Stomach (tissue), 9 donors: ENCODE results near the gene PLPPR2. TPM values are rescaled to one million over a fixed set of nuclear protein-coding genes. Genes with fewer than 3 reads are reported as not detected.
A peak's percentile ranks its signal among the peaks of the same experiment; 100 is the strongest.
"Not testable (repeated sequence)": the region's sequence is repeated elsewhere in the genome, so short reads cannot be mapped to it uniquely, and the experiment has no call there.

ENCODE experiments used
- DNase-seq, 2 donors: peaks; one replicate each; pipeline versions ENCODE4 v3.0.0 to v3.0.0-alpha.2; 2013 to 2019
- H3K27ac ChIP-seq, 5 donors: fragments of 200-600 bp in 4 of 5; sonication (generic) in 4 of 5; one replicate each; pipeline ENCODE4 v1.5.1; 2013 to 2019; ENCODE audit warnings: mild to moderate bottlenecking in 1 of 5, moderate library complexity in 1 of 5
- H3K27me3 ChIP-seq, 3 donors: fragments of 200-600 bp; sonication (generic); one replicate each; pipeline ENCODE4 v1.5.1; 2017 to 2019; ENCODE audit warnings: mixed run types in 1 of 3
- H3K36me3 ChIP-seq, 4 donors: fragments of 200-600 bp; sonication (generic); 1 replicate in 3 of 4; 2 replicates in 1 of 4; pipeline ENCODE4 v1.5.1; 2016 to 2019
- H3K4me1 ChIP-seq, 4 donors: fragments of 200-600 bp; sonication (generic); one replicate each; pipeline ENCODE4 v1.5.1; 2016 to 2019
- H3K4me3 ChIP-seq, 4 donors: fragments of 200-600 bp; sonication (generic) in 3 of 4; one replicate each; pipeline ENCODE4 v1.5.1; 2016 to 2019; ENCODE audit warnings: mild to moderate bottlenecking in 1 of 4
- H3K9me3 ChIP-seq, 4 donors: fragments of 200-600 bp; sonication (generic); one replicate each; pipeline ENCODE4 v1.5.1; 2016 to 2019
- EP300 ChIP-seq: sonication (generic); formaldehyde crosslinking; IDR thresholded peaks from one replicate; pipeline ENCODE4 v1.6.1; 2017; ENCODE audit warnings: antibody characterized with exemption
- POLR2A ChIP-seq, 4 donors: fragments of 450-650 bp; IDR thresholded peaks; one replicate each; pipeline ENCODE4 v1.6.1; 2016; ENCODE audit warnings: antibody characterized with exemption in 4 of 4, control low read depth in 2 of 4, mild to moderate bottlenecking in 1 of 4, moderate library complexity in 1 of 4
- POLR2AphosphoS5 ChIP-seq, 3 donors: sonication (generic); formaldehyde crosslinking; IDR thresholded peaks; one replicate each; pipeline ENCODE4 v1.6.1; 2016; ENCODE audit warnings: antibody characterized with exemption in 3 of 3
- WGBS, 5 donors: extraction: QIAGEN DNeasy Blood & Tissue Kit in 3 of 5; methylation state at CpG; one replicate each; pipeline versions ENCODE4 v1.1.5 to v1.1.7; 2013 to 2018; 5-methylcytosine and 5-hydroxymethylcytosine counted together
- intact Hi-C: fragments of 100-400 bp; cut with DNase I; formaldehyde crosslinking; loops from one replicate; pipeline ENCODE4 v1.15.1; 2023; ENCODE audit warnings: low total_unique reads
- polyA plus RNA-seq, 3 donors: library from polyadenylated mRNA; stranded (reverse); fragments of 200-250 nt; gene quantifications; one replicate each; pipeline ENCODE4 v1.2.3, GENCODE V29; 2013
- total RNA-seq, 5 donors: library from RNA; depleted of rRNA; stranded (reverse); fragments of >200 nt; gene quantifications; one replicate each; pipeline versions ENCODE4 v1.1.0 to v1.2.3, GENCODE V29; 2014 to 2016
- TF ChIP-seq, protein P1 (sequence below), 7 experiments: fragments of 450-650 bp in 4 of 7; fragments of 200-600 bp in 3 of 7; sonication (generic) in 3 of 7; IDR thresholded peaks; one replicate each; pipeline ENCODE4 v1.5.1; 2016 to 2019; ENCODE audit warnings: antibody characterized with exemption in 7 of 7, control low read depth in 2 of 7, mild to moderate bottlenecking in 1 of 7
- donor health status: healthy with polysubstance abuse.
- donor health status: Bipolar disorder and iron deficiency.
- donor health status: healthy.

The PLPPR2 gene
- total and polyA plus RNA-seq, 8 donors: 6.1 to 364 (median 9.8) TPM

DNA sequence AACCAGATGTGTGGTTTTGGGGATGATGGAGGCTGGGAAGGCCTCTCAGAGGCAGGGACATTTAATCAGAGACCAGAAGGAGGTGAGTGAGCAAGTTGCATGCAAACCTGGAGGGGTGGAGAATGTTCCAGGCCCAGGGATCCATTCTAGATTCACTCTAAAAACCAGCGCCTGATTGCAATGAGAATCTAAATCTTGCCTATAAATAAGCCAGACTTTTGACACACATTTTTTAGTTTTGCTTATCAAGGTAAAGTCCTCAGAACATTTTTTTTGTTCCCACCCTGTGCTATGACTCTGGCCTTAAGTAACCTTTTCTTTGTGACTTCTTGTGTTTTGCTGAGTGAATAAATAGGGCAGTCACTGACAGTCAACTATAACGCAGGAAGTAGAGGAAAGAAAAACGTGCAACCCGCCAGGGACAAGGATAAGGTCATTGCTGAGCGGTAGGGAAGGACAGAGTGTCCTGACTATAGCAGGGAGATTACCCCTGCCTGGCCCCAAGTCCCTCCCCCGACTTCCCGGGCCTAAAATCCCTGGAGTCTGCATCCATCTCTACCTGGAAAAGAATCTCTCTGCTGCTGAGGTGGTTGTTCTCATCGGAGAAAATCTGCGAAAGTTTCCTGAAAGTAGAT, 49.5 kb downstream of the PLPPR2 start:
- Histone ChIP-seq H3K27me3 (peaks cover 0 to 25% (median 0%) of the 10 kb centered on the region in 3 donors), H3K4me1 (peaks cover 0 to 6% (median 4%) of the 10 kb centered on the region in 4 donors), H3K27ac (no peak overlapping the region), H3K4me3 (no peak overlapping the region), H3K9me3 (no peaks in the 10 kb centered on the region), H3K36me3 (peaks cover 0 to 36% (median 36%) of the 10 kb centered on the region in 4 donors)
- DNase-seq: peak in 1 of 2 donors; percentile 58
- intact Hi-C loops: no loop called here
- 41 to 50% (median 48%) methylated on average over 9 of the region's 9 CpGs for WGBS, 5 donors
- no peak for TF ChIP-seq EP300
- TF ChIP-seq POLR2AphosphoS5 (IDR thresholded peaks at IDR 0.05): peak in 1 of 3 donors; percentile 7

DNA sequence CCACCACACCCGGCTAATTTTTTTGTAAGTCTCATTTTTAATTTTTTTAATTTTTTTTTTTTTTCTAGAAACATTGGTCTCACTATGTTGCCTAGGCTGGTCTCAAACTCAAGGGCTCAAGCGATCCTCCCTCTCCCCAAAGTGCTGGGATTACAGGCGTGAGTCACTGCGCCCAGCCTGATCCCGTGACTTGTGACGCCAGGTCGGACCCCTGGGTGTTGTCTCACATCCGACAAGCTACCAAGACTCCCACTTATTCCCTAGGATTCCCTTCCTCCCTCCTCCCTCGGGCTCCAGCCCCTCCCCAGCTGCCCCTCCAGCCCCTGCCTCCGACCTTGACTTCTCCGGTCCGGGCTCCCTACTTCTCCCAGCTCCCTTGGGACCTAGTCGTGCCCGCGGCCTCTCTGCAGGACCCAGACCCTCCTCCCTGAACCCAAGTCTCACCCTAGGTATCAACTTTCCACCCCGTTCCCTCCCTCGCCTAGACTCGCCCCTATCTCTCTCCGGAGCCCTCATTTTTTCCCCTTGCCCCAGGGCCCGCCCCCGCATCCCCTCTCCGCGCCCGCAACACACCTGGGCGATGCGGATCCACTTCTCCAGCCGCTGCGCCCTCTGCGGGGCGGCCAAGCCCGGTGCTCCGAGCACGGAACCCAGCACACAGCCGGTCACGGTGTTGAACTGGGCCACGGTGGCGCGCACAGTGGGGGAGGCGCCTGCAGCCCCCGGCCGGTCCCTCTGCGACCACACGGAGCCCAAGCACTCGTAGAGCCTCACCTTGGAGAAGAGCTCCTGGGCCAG, 50.8 kb downstream of the PLPPR2 start:
- Histone ChIP-seq H3K9me3 (no peaks in the 10 kb centered on the region), H3K4me1 (peaks cover 0 to 6% (median 4%) of the 10 kb centered on the region in 4 donors), H3K27me3 (peaks cover 0 to 25% (median 0%) of the 10 kb centered on the region in 3 donors), H3K27ac (no peak overlapping the region), H3K36me3 (peaks cover 0 to 45% (median 29%) of the 10 kb centered on the region in 4 donors), H3K4me3 (no peak overlapping the region)
- peak in 1 of 2 donors; percentile 33 for DNase-seq
- 55 to 80% (median 70%) methylated on average over 44 of the region's 44 CpGs for WGBS, 5 donors
- no peak for TF ChIP-seq EP300
- TF ChIP-seq, protein P1, sequence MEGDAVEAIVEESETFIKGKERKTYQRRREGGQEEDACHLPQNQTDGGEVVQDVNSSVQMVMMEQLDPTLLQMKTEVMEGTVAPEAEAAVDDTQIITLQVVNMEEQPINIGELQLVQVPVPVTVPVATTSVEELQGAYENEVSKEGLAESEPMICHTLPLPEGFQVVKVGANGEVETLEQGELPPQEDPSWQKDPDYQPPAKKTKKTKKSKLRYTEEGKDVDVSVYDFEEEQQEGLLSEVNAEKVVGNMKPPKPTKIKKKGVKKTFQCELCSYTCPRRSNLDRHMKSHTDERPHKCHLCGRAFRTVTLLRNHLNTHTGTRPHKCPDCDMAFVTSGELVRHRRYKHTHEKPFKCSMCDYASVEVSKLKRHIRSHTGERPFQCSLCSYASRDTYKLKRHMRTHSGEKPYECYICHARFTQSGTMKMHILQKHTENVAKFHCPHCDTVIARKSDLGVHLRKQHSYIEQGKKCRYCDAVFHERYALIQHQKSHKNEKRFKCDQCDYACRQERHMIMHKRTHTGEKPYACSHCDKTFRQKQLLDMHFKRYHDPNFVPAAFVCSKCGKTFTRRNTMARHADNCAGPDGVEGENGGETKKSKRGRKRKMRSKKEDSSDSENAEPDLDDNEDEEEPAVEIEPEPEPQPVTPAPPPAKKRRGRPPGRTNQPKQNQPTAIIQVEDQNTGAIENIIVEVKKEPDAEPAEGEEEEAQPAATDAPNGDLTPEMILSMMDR (IDR thresholded peaks at IDR 0.05): no peak
- intact Hi-C loops: no loop called here

DNA sequence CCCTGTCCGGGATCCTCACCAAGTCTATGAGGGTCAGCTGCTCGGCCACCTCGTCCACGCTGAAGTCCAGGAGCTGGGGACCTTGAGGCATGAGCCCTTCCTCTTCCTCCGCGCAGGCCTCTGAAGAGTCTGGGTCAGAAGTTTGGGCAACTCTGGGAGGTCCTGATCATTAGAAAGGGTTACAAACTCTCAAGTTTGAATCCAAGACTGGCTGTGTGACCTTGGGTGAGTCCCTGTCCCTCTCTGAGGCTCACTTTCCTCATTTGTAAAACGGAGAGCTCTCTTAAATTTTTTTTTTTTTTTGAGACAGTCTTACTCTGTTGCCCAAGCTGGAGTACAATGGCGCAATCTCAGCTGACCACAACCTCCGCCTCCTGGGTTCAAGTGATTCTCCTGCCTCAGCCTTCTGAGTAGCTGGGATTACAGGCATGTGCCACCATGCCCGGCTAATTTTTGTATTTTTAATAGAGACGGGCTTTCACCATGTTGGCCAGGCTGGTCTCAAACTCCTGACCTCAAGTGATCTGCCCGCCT, 51.5 kb downstream of the PLPPR2 start:
- intact Hi-C loops, H3K4me1 ChIP-seq, H3K9me3 ChIP-seq, H3K27ac ChIP-seq, H3K4me3 ChIP-seq, DNase-seq: not testable (repeated sequence)
- Histone ChIP-seq H3K36me3 (peaks cover 0 to 48% (median 25%) of the 10 kb centered on the region in 4 donors), H3K27me3 (peaks cover 0 to 25% (median 0%) of the 10 kb centered on the region in 3 donors)
- WGBS, 5 donors: 82 to 92% (median 90%) methylated on average over 12 of the region's 12 CpGs

DNA sequence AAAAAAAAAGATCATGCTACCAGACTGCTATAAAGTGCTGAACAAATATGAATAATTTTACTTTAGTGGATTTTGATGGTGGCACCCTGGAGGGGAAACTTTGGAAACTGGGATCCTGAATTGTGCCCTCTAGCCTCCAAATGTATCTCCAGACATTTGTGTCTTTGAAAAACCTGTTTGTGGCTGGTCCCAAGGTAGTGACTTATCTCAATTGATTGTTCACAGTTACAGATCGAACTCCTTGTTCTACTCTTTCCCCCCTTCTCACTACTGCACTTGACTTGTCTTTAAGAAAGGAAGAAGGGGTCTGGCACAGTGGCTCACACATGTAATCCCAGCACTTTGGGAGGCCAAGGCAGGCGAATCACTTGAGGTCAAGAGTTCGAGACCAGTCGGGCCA, 53.4 kb downstream of the PLPPR2 start:
- Histone ChIP-seq H3K27me3 (peaks cover 0 to 25% (median 0%) of the 10 kb centered on the region in 3 donors), H3K36me3 (peaks cover 0 to 35% (median 13%) of the 10 kb centered on the region in 4 donors), H3K4me3 (no peak overlapping the region), H3K9me3 (no peaks in the 10 kb centered on the region), H3K27ac (no peak overlapping the region), H3K4me1 (peaks cover 0 to 6% (median 4%) of the 10 kb centered on the region in 4 donors)
- WGBS, 5 donors: 83 to 93% (median 90%) methylated on average over 4 of the region's 4 CpGs
- no peak for DNase-seq
- TF ChIP-seq POLR2AphosphoS5 (IDR thresholded peaks at IDR 0.05): no peak
- TF ChIP-seq, protein P1 (IDR thresholded peaks at IDR 0.05): no peak
- no peak for TF ChIP-seq POLR2A (IDR thresholded peaks at IDR 0.05)
- TF ChIP-seq EP300: no peak
- intact Hi-C loops: no loop called here

DNA sequence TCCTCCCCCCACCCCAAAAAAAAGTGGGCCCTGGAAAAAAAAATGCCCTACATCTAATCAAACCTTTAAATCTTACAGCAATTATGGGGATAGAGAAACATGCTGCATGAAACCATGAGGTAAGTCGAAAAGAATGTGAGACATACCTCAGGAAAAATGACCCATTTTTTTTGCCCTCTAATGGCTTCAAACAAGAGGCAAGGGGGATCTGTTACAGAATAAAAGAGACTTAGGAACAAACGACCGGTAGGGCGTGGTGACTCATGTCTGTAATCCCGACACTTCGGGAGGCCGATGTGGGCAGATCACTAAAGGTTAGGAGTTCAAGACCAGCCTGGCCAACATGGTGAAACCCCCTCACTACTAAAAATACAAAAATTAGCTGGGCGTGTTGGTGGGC, 55.5 kb downstream of the PLPPR2 start:
- H3K27me3 ChIP-seq: peaks cover 0 to 25% (median 0%) of the 10 kb centered on the region in 3 donors
- 66 to 89% (median 80%) methylated on average over 8 of the region's 8 CpGs for WGBS, 5 donors
- peaks cover 0 to 6% (median 4%) of the 10 kb centered on the region in 4 donors for H3K4me1 ChIP-seq
- H3K36me3 ChIP-seq: peaks cover 0 to 27% (median 13%) of the 10 kb centered on the region in 4 donors
- TF ChIP-seq EP300: no peak
- TF ChIP-seq, protein P1 (IDR thresholded peaks at IDR 0.05): no peak
- no peak for TF ChIP-seq POLR2A (IDR thresholded peaks at IDR 0.05)
- TF ChIP-seq POLR2AphosphoS5 (IDR thresholded peaks at IDR 0.05): no peak
- no peak overlapping the region for H3K27ac ChIP-seq
- no peak for DNase-seq
- no peaks in the 10 kb centered on the region for H3K9me3 ChIP-seq
- no peak overlapping the region for H3K4me3 ChIP-seq
- intact Hi-C loops: no loop called here
